CD8-positive, alpha-beta memory T cell (primary cell): ENCODE measurements around the gene ARMH1. TPM values are rescaled to one million over a fixed set of nuclear protein-coding genes. Genes with fewer than 3 reads are reported as not detected.
A peak's percentile ranks its signal among the peaks of the same experiment; 100 is the strongest.

Experiments used
- CTCF ChIA-PET: fragments of 350-600 bp; sonication (Branson Sonifier 250); formaldehyde crosslinking; loops from one replicate; lab custom pipeline; 2021; ENCODE audit warnings: antibody characterized with exemption; lab: Charles Lee
- POLR2A ChIA-PET: fragments of 350-600 bp; sonication (Branson Sonifier 250); formaldehyde crosslinking; loops from one replicate; lab custom pipeline; 2021; ENCODE audit warnings: antibody characterized with exemption; lab: Charles Lee
- DNase-seq, 5 donors: peaks; one replicate each; pipeline versions ENCODE4 v3.0.0 to v3.0.0-alpha.2; 2020 to 2022; ENCODE audit warnings: mixed read lengths in 1 of 5
- H3K27ac ChIP-seq: one replicate; pipeline ENCODE4 v1.7.0; 2013; ENCODE audit warnings: low read depth, mild to moderate bottlenecking, low read length, moderate library complexity
- H3K27me3 ChIP-seq: 2 replicates; pipeline ENCODE4 v1.7.0; 2013; ENCODE audit warnings: low read length, mild to moderate bottlenecking; ENCODE audit not compliant: insufficient read depth, poor library complexity, severe bottlenecking
- H3K36me3 ChIP-seq: 2 replicates; pipeline ENCODE4 v1.7.0; 2013; ENCODE audit warnings: mild to moderate bottlenecking, low read length, moderate library complexity; ENCODE audit not compliant: insufficient read depth
- H3K4me1 ChIP-seq: 2 replicates; pipeline ENCODE4 v1.7.0; 2013; ENCODE audit warnings: mild to moderate bottlenecking, low read length, moderate library complexity; ENCODE audit not compliant: insufficient read depth
- H3K4me3 ChIP-seq: 2 replicates; pipeline ENCODE4 v1.7.0; 2013; ENCODE audit warnings: mild to moderate bottlenecking, low read length
- H3K9me3 ChIP-seq: 2 replicates; pipeline ENCODE4 v1.7.0; 2013; ENCODE audit warnings: mild to moderate bottlenecking, low read length
- H3K27ac Mint-ChIP-seq, 8 donors: one replicate each; pipeline ENCODE4 v1.8.0; 2020 to 2021; ENCODE audit warnings: mixed read lengths in 8 of 8, mild to moderate bottlenecking in 6 of 8, inconsistent platforms in 3 of 8, moderate library complexity in 3 of 8
- H3K27me3 Mint-ChIP-seq, 2 donors: one replicate each; pipeline ENCODE4 v1.8.0; 2020 to 2021; ENCODE audit warnings: mixed read lengths in 2 of 2, mild to moderate bottlenecking in 1 of 2, moderate library complexity in 1 of 2
- H3K36me3 Mint-ChIP-seq, 3 donors: one replicate each; pipeline ENCODE4 v1.8.0; 2020 to 2021; ENCODE audit warnings: mixed read lengths in 3 of 3, inconsistent platforms in 1 of 3, mild to moderate bottlenecking in 1 of 3
- H3K4me1 Mint-ChIP-seq, 3 donors: one replicate each; pipeline ENCODE4 v1.8.0; 2020 to 2021; ENCODE audit warnings: mixed read lengths in 3 of 3, inconsistent platforms in 1 of 3, mild to moderate bottlenecking in 1 of 3
- H3K4me3 Mint-ChIP-seq, 7 donors: one replicate each; pipeline ENCODE4 v1.8.0; 2020 to 2021; ENCODE audit warnings: mixed read lengths in 7 of 7, mild to moderate bottlenecking in 6 of 7, moderate library complexity in 4 of 7, inconsistent platforms in 2 of 7
- H3K9me3 Mint-ChIP-seq, 5 donors: one replicate each; pipeline ENCODE4 v1.8.0; 2020 to 2022; ENCODE audit warnings: mixed read lengths in 5 of 5, mild to moderate bottlenecking in 3 of 5, moderate library complexity in 2 of 5, inconsistent platforms in 1 of 5
- polyA plus RNA-seq: library from polyadenylated mRNA; unstranded; fragments of 300-500 nt; fragmentation: Illumina TruSeq; gene quantifications from one replicate; pipeline ENCODE4 v1.2.3, GENCODE V29; 2021
- total RNA-seq, 2 experiments: library from RNA; stranded (reverse); gene quantifications; one replicate each; pipeline ENCODE4 v1.2.3, GENCODE V29; 2021

ARMH1 gene
- total and polyA plus RNA-seq, 3 experiments from 2014 or later, result 21.1 to 38.0 (median 33.3) TPM

- H3K9me3 Mint-ChIP-seq, result no peaks in the 10 kb centered on the region
- H3K4me3 Mint-ChIP-seq, result no peak overlapping the region
- ChIA-PET POLR2A (interaction anchor here (1.4 to 1.5 kb wide), 3 partner anchors 10 to 22 kb away, joined by 3 to 5 read pairs (median 5); partner anchors contain the start of genes ARMH1 and TMEM53), CTCF (interaction anchor here (0.7 to 3.9 kb wide), 31 partner anchors 11 to 441 kb away, joined by 3 to 52 read pairs (median 3); partner anchors contain the start of genes ARMH1, DMAP1 and TMEM53)
- no peaks in the 10 kb centered on the region for H3K27me3 Mint-ChIP-seq
- H3K4me1 Mint-ChIP-seq, result peaks cover 0 to 1% (median 0%) of the 10 kb centered on the region in 3 donors
- H3K36me3 Mint-ChIP-seq, result peaks cover 0 to 60% (median 9%) of the 10 kb centered on the region in 3 donors
- Histone ChIP-seq H3K4me3 (no peak overlapping the region), H3K4me1 (no peaks in the 10 kb centered on the region), H3K27me3 (no peaks in the 10 kb centered on the region), H3K27ac (no peak overlapping the region), H3K9me3 (no peaks in the 10 kb centered on the region), H3K36me3 (peaks cover 14% of the 10 kb centered on the region)
- peak overlapping the region in 5 of 8 donors; percentile 44 to 68 (median 50) for H3K27ac Mint-ChIP-seq
- peak; percentile 51 to 83 (median 67) for DNase-seq
Measured at GRCh38 chr1:44652445-44653106, 21.9 kb upstream of the ARMH1 start.

DNA sequence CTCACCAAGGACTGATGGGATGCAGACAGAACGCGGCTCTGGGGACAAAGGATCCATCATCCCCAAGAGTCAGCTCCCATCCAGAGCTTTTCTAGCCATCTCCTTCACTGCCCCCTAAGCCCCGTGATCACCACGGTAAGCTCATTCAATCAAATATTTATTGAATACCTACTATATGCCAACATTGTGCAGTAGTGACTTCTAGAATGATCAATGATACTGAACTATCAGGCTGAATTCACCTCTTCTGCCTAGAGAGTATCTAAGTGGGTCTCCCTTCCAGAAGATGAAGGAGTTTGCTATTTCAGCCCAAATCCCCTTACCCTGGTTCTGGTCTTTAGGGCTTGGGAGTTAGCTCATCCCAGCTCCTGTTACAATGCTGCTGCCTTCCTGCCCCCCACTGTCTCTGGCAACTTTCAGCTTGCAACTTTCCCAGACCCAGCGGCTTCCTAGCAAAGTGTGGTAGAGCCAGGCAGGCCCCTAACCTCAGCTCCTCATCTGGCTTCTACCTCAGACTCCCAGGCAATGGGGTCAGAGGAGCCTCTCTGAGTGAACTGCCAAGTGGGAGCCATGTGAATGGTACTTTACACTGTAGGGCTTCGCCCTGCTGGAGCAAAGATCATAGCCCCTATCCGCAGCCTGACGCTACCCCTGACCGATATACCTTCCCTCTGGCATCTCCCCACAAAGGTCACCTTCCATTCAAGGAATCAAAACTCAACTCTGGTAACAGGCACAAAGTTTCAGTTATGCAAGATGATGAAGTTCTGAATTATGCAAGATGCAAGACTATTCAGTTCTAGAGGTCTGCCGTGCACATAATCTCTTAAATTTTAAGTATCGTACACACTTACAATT is 21.2 kb upstream of the ARMH1 start:
- Histone ChIP-seq H3K27me3 (no peaks in the 10 kb centered on the region), H3K4me1 (no peaks in the 10 kb centered on the region), H3K4me3 (no peak overlapping the region), H3K9me3 (no peaks in the 10 kb centered on the region), H3K27ac (no peak overlapping the region), H3K36me3 (peaks cover 9% of the 10 kb centered on the region)
- Mint-ChIP-seq H3K4me3 (no peak overlapping the region), H3K4me1 (peaks cover 0 to 1% (median 0%) of the 10 kb centered on the region in 3 donors), H3K36me3 (peaks cover 0 to 52% (median 9%) of the 10 kb centered on the region in 3 donors), H3K9me3 (no peaks in the 10 kb centered on the region), H3K27me3 (no peaks in the 10 kb centered on the region), H3K27ac (peak overlapping the region in 2 of 8 donors; percentile 27 to 44)
- no peak for DNase-seq
- POLR2A ChIA-PET, result interaction anchor here (1.4 to 1.5 kb wide), 3 partner anchors 11 to 22 kb away, joined by 3 to 5 read pairs (median 5); partner anchors contain the start of genes ARMH1 and TMEM53
- CTCF ChIA-PET, result interaction anchor here (0.7 to 3.9 kb wide), 27 partner anchors 10 to 442 kb away, joined by 3 to 52 read pairs (median 5); partner anchors contain the start of genes ARMH1, DMAP1 and TMEM53

- Histone ChIP-seq H3K36me3 (peaks cover 4% of the 10 kb centered on the region), H3K27ac (no peak overlapping the region), H3K4me3 (no peak overlapping the region), H3K9me3 (no peaks in the 10 kb centered on the region), H3K27me3 (no peaks in the 10 kb centered on the region), H3K4me1 (no peaks in the 10 kb centered on the region)
- Mint-ChIP-seq H3K4me1 (peaks cover 0 to 1% (median 0%) of the 10 kb centered on the region in 3 donors), H3K27me3 (no peaks in the 10 kb centered on the region), H3K36me3 (peaks cover 0 to 38% (median 3%) of the 10 kb centered on the region in 3 donors), H3K27ac (no peak overlapping the region), H3K4me3 (no peak overlapping the region), H3K9me3 (no peaks in the 10 kb centered on the region)
- ChIA-PET POLR2A (no interaction called here), CTCF (interaction anchor here (1.2 to 2.1 kb wide), 3 partner anchors 9 to 83 kb away, joined by 4 to 6 read pairs (median 4); no protein-coding TSS in a partner anchor)
- no peak for DNase-seq
Measured at GRCh38 chr1:44654621-44655187, 19.8 kb upstream of the ARMH1 start.

GRCh38 chr1:44655609-44656008 is 18.9 kb upstream of the ARMH1 start:
- Mint-ChIP-seq H3K27ac (peak overlapping the region in 1 of 8 donors; percentile 15), H3K4me3 (no peak overlapping the region), H3K36me3 (peaks cover 0 to 30% (median 3%) of the 10 kb centered on the region in 3 donors), H3K9me3 (no peaks in the 10 kb centered on the region), H3K27me3 (no peaks in the 10 kb centered on the region), H3K4me1 (peaks cover 0 to 1% (median 0%) of the 10 kb centered on the region in 3 donors)
- H3K4me3 ChIP-seq, result no peak overlapping the region
- H3K27ac ChIP-seq, result no peak overlapping the region
- CTCF ChIA-PET, result interaction anchor here (1.1 to 2.1 kb wide), 4 partner anchors 8 to 84 kb away, joined by 3 to 6 read pairs (median 4); partner anchors contain the start of gene ARMH1
- peaks cover 4% of the 10 kb centered on the region for H3K36me3 ChIP-seq
- H3K9me3 ChIP-seq, result no peaks in the 10 kb centered on the region
- POLR2A ChIA-PET, result no interaction called here
- H3K4me1 ChIP-seq, result no peaks in the 10 kb centered on the region
- no peaks in the 10 kb centered on the region for H3K27me3 ChIP-seq
- DNase-seq, result no peak

DNA sequence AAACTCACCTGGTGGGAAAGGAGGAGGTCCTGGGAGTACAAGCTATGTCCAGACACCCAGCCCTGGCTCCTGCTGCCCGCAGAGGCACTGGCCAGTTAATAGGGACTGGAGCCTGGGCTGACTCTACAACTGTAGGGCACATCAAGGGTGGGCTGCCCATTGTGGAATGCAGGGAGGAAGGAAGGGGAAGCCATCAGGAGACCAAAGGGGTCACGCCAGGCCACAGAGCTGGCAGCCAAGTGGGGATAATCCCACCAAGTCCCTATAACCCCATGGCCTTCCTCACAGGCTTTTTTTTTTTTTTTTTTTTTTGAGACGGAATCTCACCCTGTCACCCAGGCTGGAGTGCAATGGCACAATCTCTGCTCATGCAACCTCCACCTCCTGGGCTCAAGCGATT is 14.9 kb upstream of the ARMH1 start:
- H3K27ac ChIP-seq, result no peak overlapping the region
- H3K4me1 ChIP-seq, result peaks cover 4% of the 10 kb centered on the region
- no peaks in the 10 kb centered on the region for H3K9me3 Mint-ChIP-seq
- H3K36me3 Mint-ChIP-seq, result peaks cover 0 to 7% (median 3%) of the 10 kb centered on the region in 3 donors
- H3K4me3 ChIP-seq, result no peak overlapping the region
- H3K27ac Mint-ChIP-seq, result peak overlapping the region in 1 of 8 donors; percentile 64
- H3K4me1 Mint-ChIP-seq, result peaks cover 3 to 8% (median 4%) of the 10 kb centered on the region in 3 donors
- no peak overlapping the region for H3K4me3 Mint-ChIP-seq
- H3K9me3 ChIP-seq, result no peaks in the 10 kb centered on the region
- POLR2A ChIA-PET, result no interaction called here
- H3K27me3 Mint-ChIP-seq, result no peaks in the 10 kb centered on the region
- no peaks in the 10 kb centered on the region for H3K27me3 ChIP-seq
- no peaks in the 10 kb centered on the region for H3K36me3 ChIP-seq
- CTCF ChIA-PET, result interaction anchor here (0.6 kb wide), 1 partner anchor 441 kb away, joined by 3 read pairs; no protein-coding TSS in a partner anchor
- no peak for DNase-seq

- ChIA-PET POLR2A (no interaction called here), CTCF (interaction anchor here (0.6 kb wide), 1 partner anchor 442 kb away, joined by 3 read pairs; no protein-coding TSS in a partner anchor)
- no peak overlapping the region for H3K4me3 Mint-ChIP-seq
Measured at GRCh38 chr1:44660176-44660575, 14.3 kb upstream of the ARMH1 start.

GRCh38 chr1:44661781-44662682 is 12.5 kb upstream of the ARMH1 start:
- no peak overlapping the region for H3K27ac ChIP-seq
- Mint-ChIP-seq H3K36me3 (peaks cover 0 to 3% (median 0%) of the 10 kb centered on the region in 3 donors), H3K9me3 (no peaks in the 10 kb centered on the region), H3K4me1 (peaks cover 10 to 14% (median 10%) of the 10 kb centered on the region in 3 donors), H3K4me3 (no peak overlapping the region), H3K27ac (no peak overlapping the region), H3K27me3 (no peaks in the 10 kb centered on the region)
- POLR2A ChIA-PET, result no interaction called here
- peaks cover 8% of the 10 kb centered on the region for H3K4me1 ChIP-seq
- CTCF ChIA-PET, result interaction anchor here (3.2 kb wide), 1 partner anchor 10 kb away, joined by 17 read pairs; no protein-coding TSS in a partner anchor
- H3K27me3 ChIP-seq, result no peaks in the 10 kb centered on the region
- H3K9me3 ChIP-seq, result no peaks in the 10 kb centered on the region
- DNase-seq, result no peak
- H3K36me3 ChIP-seq, result no peaks in the 10 kb centered on the region
- no peak overlapping the region for H3K4me3 ChIP-seq

More at GRCh38 chr1:44660176-44660575, 14.3 kb upstream of the ARMH1 start:
- H3K36me3 Mint-ChIP-seq, result peaks cover 0 to 4% (median 3%) of the 10 kb centered on the region in 3 donors
- no peak overlapping the region for H3K27ac Mint-ChIP-seq
- no peak overlapping the region for H3K27ac ChIP-seq
- no peaks in the 10 kb centered on the region for H3K9me3 Mint-ChIP-seq
- H3K27me3 Mint-ChIP-seq, result no peaks in the 10 kb centered on the region
- H3K9me3 ChIP-seq, result no peaks in the 10 kb centered on the region
- H3K4me1 ChIP-seq, result peaks cover 8% of the 10 kb centered on the region
- DNase-seq, result no peak
- H3K4me1 Mint-ChIP-seq, result peaks cover 9 to 14% (median 10%) of the 10 kb centered on the region in 3 donors
- H3K36me3 ChIP-seq, result no peaks in the 10 kb centered on the region
- no peaks in the 10 kb centered on the region for H3K27me3 ChIP-seq
- no peak overlapping the region for H3K4me3 ChIP-seq
